Brain microvascular endothelial cell (primary cell): ENCODE results near the gene CLIC5.

Experiments used
- DNase-seq: peaks from one replicate; pipeline ENCODE4 v3.0.0-alpha.2; 2020
- H3K27ac ChIP-seq: fragments of 250-450 bp; sonication (Bioruptor Pico); 2 replicates; pipeline ENCODE4 v1.5.1; 2020; ENCODE audit warnings: mild to moderate bottlenecking, moderate library complexity
- H3K27me3 ChIP-seq: fragments of 250-450 bp; sonication (Bioruptor Pico); replicated peaks from 2 replicates; pipeline ENCODE4 v1.5.1; 2020; ENCODE audit warnings: mild to moderate bottlenecking
- H3K36me3 ChIP-seq: fragments of 250-450 bp; sonication (Bioruptor Pico); replicated peaks from 2 replicates; pipeline ENCODE4 v1.5.1; 2020; ENCODE audit warnings: mild to moderate bottlenecking
- H3K4me3 ChIP-seq: 2 replicates; pipeline ENCODE4 v1.5.1; 2011; ENCODE audit warnings: low read depth, mild to moderate bottlenecking, control low read depth, low read length, moderate library complexity
- CTCF ChIP-seq: IDR thresholded peaks from 2 replicates; pipeline ENCODE4 v1.5.1; 2011; ENCODE audit warnings: low read depth, mild to moderate bottlenecking, moderate library complexity, low read length, control low read depth, inconsistent platforms; ENCODE audit errors: missing control alignments
- in situ Hi-C: cut with HindIII; loops from 2 replicates; pipeline ENCODE4 v1.10.0; 2017; ENCODE audit warnings: low sequenced_read_pairs, low pct_ligation_motif_present

Gene CLIC5

DNA sequence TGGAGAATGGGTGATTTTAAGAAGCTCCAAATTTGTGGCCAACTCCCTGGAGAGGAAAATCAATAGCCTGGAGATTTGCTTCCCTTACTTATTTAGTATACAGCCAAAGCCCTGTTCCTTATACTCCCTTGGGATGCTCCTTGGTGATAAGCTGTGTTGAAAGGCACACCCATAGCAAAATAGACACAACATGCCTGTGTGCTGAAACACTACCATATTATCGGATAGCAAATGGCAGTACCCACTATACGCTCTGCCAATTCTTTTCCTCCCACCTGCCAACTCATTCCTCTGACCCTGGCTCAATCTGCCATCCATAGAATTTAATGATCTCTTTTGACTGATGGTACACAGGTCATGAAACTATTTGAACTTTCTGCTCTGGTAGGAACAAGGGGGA is 98.2 kb downstream of the CLIC5 start:
- TF ChIP-seq CTCF, result no peak
- H3K4me3 ChIP-seq, result no peak overlapping the region
- no peaks in the 10 kb centered on the region for H3K36me3 ChIP-seq
- no peak for DNase-seq
- in situ Hi-C loops, result no loop called here
- H3K27ac ChIP-seq, result no peak overlapping the region
- H3K27me3 ChIP-seq, result no peaks in the 10 kb centered on the region

DNA sequence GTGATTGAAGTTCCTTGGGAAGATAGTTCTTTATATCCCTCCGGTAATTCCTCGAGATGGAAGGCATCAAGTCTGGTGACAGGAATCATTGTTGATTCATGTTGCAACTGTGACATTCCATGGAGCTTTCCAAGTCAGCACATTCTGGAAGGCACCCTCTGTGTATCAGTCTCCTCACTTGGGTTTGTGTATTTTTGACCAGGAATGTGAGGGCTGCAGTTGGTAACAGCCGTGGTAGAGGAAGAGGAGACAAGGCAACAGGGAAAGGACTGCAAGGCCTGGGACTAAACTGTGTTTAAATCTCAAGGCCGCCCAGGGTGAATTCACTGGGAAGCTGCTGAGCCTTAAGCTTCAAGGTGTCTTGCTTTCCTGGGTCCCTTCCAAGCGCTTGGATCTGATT is 99.0 kb downstream of the CLIC5 start:
- in situ Hi-C loops, result no loop called here
- no peak for DNase-seq
- no peaks in the 10 kb centered on the region for H3K27me3 ChIP-seq
- TF ChIP-seq CTCF, result no peak
- H3K4me3 ChIP-seq, result no peak overlapping the region
- H3K36me3 ChIP-seq, result no peaks in the 10 kb centered on the region
- H3K27ac ChIP-seq, result no peak overlapping the region

DNA sequence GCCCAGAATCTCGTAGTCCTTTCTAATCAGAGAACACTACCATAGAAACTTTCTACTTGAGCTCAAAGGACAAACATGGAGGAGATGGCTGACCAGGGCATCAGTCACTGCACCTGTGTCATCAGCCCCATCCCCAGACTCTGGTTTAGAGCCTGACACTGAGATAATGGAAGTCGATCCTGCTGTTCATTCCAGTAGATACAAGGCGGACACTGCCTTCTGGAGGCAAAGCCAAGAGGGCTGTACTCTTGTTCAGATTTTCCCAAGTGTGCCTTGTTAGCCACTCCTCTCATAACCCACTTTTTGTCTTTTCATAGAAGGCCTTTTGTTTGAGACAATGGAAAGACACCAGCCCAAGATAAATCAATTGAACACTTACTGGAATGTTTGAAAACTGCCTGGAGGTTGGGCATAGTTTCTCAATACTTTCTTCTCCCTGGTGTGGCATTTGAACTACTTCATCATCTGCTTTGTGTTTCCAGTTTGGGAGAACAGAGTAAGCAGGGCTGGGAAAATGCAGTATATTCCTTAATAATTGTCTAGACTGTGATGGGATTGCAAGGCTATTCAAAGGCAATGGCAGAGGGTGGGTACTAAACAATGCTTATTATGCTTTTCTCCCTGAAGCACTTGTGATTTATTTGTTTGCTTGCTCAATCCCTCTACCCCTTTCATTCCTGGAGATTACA is 99.7 kb downstream of the CLIC5 start:
- DNase-seq, result no peak
- no peak for TF ChIP-seq CTCF

DNA sequence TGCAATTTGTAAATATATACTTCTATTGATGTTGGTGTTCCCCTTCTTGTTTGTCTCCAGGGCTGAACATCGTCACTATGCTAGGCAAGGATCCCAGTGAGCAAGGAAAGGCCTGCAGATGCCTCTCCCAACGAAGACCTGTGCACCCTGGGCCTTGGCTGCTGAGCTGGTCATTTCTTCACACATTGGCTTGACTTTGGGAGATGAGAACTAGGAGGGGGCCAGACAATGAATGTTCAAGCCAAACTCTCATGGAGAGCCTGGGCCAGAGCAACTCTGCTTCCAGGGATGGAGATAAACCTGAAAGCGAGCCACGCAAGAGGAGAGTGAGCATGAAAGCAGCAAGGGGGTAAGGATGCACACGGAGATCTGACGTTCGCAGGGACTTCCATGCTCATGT is 104.0 kb downstream of the CLIC5 start:
- in situ Hi-C loops, result no loop called here
- DNase-seq, result no peak
- no peak for TF ChIP-seq CTCF

More for the DNA sequence above, 99.7 kb downstream of the CLIC5 start:
- Histone ChIP-seq H3K27ac (no peak overlapping the region), H3K36me3 (no peaks in the 10 kb centered on the region), H3K4me3 (no peak overlapping the region), H3K27me3 (no peaks in the 10 kb centered on the region)
- in situ Hi-C loops, result no loop called here

DNA sequence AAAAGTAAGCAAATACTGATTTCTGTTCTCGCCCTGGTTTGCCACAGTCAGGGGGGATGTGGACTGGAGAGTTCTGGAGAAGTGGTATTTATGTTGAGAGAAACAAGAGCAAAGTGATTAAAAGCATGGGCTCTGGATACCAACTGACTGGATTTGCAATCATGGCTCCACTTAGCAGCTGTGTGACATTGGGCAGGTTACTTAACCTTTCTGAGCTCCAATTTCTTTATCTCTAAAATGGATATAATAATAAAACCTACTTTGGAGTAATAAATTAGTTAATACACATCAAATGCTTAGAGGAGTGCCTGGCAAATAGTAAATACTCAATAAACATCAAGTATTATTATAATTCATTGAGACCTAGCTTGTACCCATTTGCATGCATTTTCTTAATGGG is 111.7 kb downstream of the CLIC5 start:
- DNase-seq, result no peak
- H3K4me3 ChIP-seq, result no peak overlapping the region
- in situ Hi-C loops, result no loop called here
- no peak overlapping the region for H3K27ac ChIP-seq
- TF ChIP-seq CTCF, result no peak
- no peaks in the 10 kb centered on the region for H3K36me3 ChIP-seq
- H3K27me3 ChIP-seq, result peaks cover 2% of the 10 kb centered on the region

More for the DNA sequence above, 104.0 kb downstream of the CLIC5 start:
- Histone ChIP-seq H3K27ac (no peak overlapping the region), H3K36me3 (no peaks in the 10 kb centered on the region), H3K27me3 (peaks cover 2% of the 10 kb centered on the region), H3K4me3 (no peak overlapping the region)

- in situ Hi-C loops, result no loop called here
- Histone ChIP-seq H3K4me3 (no peak overlapping the region), H3K27ac (no peak overlapping the region), H3K36me3 (no peaks in the 10 kb centered on the region), H3K27me3 (peaks cover 2% of the 10 kb centered on the region)
- no peak for DNase-seq
- no peak for TF ChIP-seq CTCF
Observed at GRCh38 chr6:45902984-45903383, 112.7 kb downstream of the CLIC5 start.
